AG04450 (cell line): ENCODE measurements around the gene IL18. TPM values are rescaled to one million over a fixed set of nuclear protein-coding genes. Genes with fewer than 3 reads are reported as not detected.
"Not testable (repeated sequence)": the region's sequence is repeated elsewhere in the genome, so short reads cannot be mapped to it uniquely, and the experiment has no call there.

Experiments used
- CTCF ChIA-PET: fragments of 300-600, 350-600 bp; formaldehyde crosslinking; extraction: SDS; loops from one replicate; lab custom pipeline; 2022; ENCODE audit warnings: antibody characterized with exemption, inconsistent platforms; lab: Charles Lee
- POLR2A ChIA-PET: fragments of 350-600 bp; formaldehyde crosslinking; extraction: SDS; loops from one replicate; lab custom pipeline; 2021; ENCODE audit warnings: antibody characterized with exemption, inconsistent platforms; lab: Yijun Ruan, JAX
- DNase-seq: peaks from one replicate; pipeline ENCODE4 v3.0.0-alpha.2; 2011; ENCODE audit warnings: low read depth, low spot score
- H3K27ac ChIP-seq: one replicate; pipeline ENCODE4 v1.5.1; 2012; ENCODE audit warnings: low read depth, low read length, control low read depth
- H3K27me3 ChIP-seq: one replicate; pipeline ENCODE4 v1.6.0; 2012; ENCODE audit warnings: low read length; ENCODE audit not compliant: control insufficient read depth, insufficient read depth
- H3K4me3 ChIP-seq: 2 replicates; pipeline ENCODE4 v1.5.1; 2011; ENCODE audit warnings: mild to moderate bottlenecking, low read depth, low read length, control low read depth
- H3K9me3 ChIP-seq: 2 replicates; pipeline ENCODE4 v1.5.1; 2012; ENCODE audit warnings: low read length; ENCODE audit not compliant: control insufficient read depth, insufficient read depth
- polyA plus RNA-seq: library from polyadenylated mRNA; depleted of rRNA; stranded (reverse); fragments of >200 nt; gene quantifications from 2 replicates; pipeline ENCODE4 v1.2.3, GENCODE V29; 2011; rRNA removed
- small RNA-seq: library from RNA; depleted of rRNA; stranded (forward); fragments of <200 nt; gene quantifications from one replicate; pipeline ENCODE3, GENCODE V24; 2012; ENCODE audit warnings: low read depth; ENCODE audit not compliant: insufficient read length
- TF ChIP-seq, protein P1 (sequence below): IDR thresholded peaks from 2 replicates; pipeline ENCODE4 v1.5.1; 2011; ENCODE audit warnings: low read depth, low read length, control low read depth, inconsistent platforms

The IL18 gene
- polyA plus RNA-seq, 1 experiment: 0.46 TPM

DNA sequence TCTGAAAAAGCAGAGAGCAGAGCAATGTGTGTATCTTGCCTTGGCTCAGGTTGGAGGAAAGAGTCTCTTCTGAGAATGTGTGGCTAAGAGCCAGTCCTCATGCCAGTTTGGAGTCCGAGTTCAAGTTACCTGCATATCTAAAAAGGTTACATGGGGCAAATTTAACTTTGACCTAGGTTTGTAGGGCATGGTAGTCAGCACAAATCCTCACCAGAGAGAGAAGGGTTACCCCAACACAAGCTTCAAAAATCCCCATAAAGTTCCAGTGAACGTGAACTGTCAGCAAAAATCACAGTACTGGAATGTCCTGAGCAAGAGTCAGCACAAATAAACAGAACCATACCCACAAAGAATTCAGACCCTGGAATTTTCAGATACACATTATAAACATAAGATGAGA lies 63.4 kb downstream of the IL18 start:
- Histone ChIP-seq H3K27me3 (no peaks in the 10 kb centered on the region), H3K4me3 (no peak overlapping the region), H3K9me3 (no peaks in the 10 kb centered on the region), H3K27ac (peak overlapping the region; percentile 78)
- ChIA-PET CTCF (interaction anchor here (0.5 to 6.1 kb wide), 4 partner anchors 12 to 181 kb away, joined by 3 to 67 read pairs (median 4); no protein-coding TSS in a partner anchor), POLR2A (interaction anchor here (1.7 kb wide), 1 partner anchor 57 kb away, joined by 11 read pairs; no protein-coding TSS in a partner anchor)
- peak; percentile 45 for DNase-seq
- TF ChIP-seq, protein P1, sequence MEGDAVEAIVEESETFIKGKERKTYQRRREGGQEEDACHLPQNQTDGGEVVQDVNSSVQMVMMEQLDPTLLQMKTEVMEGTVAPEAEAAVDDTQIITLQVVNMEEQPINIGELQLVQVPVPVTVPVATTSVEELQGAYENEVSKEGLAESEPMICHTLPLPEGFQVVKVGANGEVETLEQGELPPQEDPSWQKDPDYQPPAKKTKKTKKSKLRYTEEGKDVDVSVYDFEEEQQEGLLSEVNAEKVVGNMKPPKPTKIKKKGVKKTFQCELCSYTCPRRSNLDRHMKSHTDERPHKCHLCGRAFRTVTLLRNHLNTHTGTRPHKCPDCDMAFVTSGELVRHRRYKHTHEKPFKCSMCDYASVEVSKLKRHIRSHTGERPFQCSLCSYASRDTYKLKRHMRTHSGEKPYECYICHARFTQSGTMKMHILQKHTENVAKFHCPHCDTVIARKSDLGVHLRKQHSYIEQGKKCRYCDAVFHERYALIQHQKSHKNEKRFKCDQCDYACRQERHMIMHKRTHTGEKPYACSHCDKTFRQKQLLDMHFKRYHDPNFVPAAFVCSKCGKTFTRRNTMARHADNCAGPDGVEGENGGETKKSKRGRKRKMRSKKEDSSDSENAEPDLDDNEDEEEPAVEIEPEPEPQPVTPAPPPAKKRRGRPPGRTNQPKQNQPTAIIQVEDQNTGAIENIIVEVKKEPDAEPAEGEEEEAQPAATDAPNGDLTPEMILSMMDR: no peak

- H3K27ac ChIP-seq: no peak overlapping the region
- ChIA-PET CTCF (interaction anchor here (1.5 to 6.1 kb wide), 3 partner anchors 15 to 183 kb away, joined by 4 to 67 read pairs (median 6); no protein-coding TSS in a partner anchor), POLR2A (no interaction called here)
- DNase-seq: no peak
- H3K4me3 ChIP-seq: no peak overlapping the region
- H3K9me3 ChIP-seq: no peaks in the 10 kb centered on the region
- H3K27me3 ChIP-seq: no peaks in the 10 kb centered on the region
- TF ChIP-seq, protein P1: no peak
Observed at GRCh38 chr11:112097734-112098528, 66.0 kb downstream of the IL18 start.

GRCh38 chr11:112096194-112096593 lies 67.7 kb downstream of the IL18 start:
- DNase-seq: no peak
- TF ChIP-seq, protein P1: no peak
- Histone ChIP-seq H3K27ac (peak overlapping the region; percentile 61), H3K27me3 (no peaks in the 10 kb centered on the region), H3K9me3 (no peaks in the 10 kb centered on the region), H3K4me3 (no peak overlapping the region)
- POLR2A ChIA-PET: interaction anchor here (0.5 to 1.6 kb wide), 2 partner anchors 10 to 39 kb away, joined by 5 to 8 read pairs; partner anchors contain the start of genes SDHD and TIMM8B
- CTCF ChIA-PET: interaction anchor here (1.0 to 1.5 kb wide), 5 partner anchors 16 to 1194 kb away, joined by 3 to 6 read pairs (median 4); partner anchors contain the start of gene BCO2

DNA sequence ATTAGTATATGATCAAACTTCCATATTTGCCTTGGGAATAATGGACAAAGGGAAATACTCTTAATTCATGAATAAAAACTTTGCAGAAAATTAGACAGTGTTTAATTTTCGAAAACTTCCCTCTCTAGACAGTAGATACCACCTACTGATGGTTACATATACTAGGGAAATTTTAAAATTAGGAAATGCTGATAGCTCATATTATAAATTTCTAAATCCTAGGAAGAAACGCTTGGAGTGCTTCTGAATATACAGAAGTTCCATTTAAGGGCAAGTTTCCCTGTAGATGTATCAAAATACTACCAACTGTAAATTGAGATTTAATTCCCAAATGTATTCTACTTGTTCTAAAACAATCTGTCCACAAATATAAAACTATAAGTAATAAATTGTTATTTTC lies 68.6 kb downstream of the IL18 start:
- POLR2A ChIA-PET, H3K27me3 ChIP-seq, H3K4me3 ChIP-seq, H3K9me3 ChIP-seq, DNase-seq, H3K27ac ChIP-seq: not testable (repeated sequence)
- CTCF ChIA-PET: interaction anchor here (0.8 kb wide), 1 partner anchor 186 kb away, joined by 4 read pairs; no protein-coding TSS in a partner anchor

Small RNA genes lying within 50 kb of the gene (small RNA-seq; reads per million reads assigned to genes)
- gene MRPS36P4: not detected

Other genes with a start within 250 kb of the IL18 start
- gene C11orf52, start 245.2 kb downstream of the IL18 start, polyA plus RNA-seq: 0.38 and 0.61 TPM in 2 replicates
- gene DIXDC1, start 226.8 kb downstream of the IL18 start, polyA plus RNA-seq: 10.5 and 11.5 TPM in 2 replicates
- gene DLAT, start 138.7 kb downstream of the IL18 start, polyA plus RNA-seq: 26.6 and 34.8 TPM in 2 replicates
- 1.5 TPM in 2 replicates for gene PIH1D2, start 90.1 kb downstream of the IL18 start, polyA plus RNA-seq
- gene NKAPD1, start 89.8 kb downstream of the IL18 start, polyA plus RNA-seq: 18.2 and 23.2 TPM in 2 replicates
- gene TIMM8B, start 77.3 kb downstream of the IL18 start, polyA plus RNA-seq: 106 and 143 TPM in 2 replicates
- gene SDHD, start 77.2 kb downstream of the IL18 start, polyA plus RNA-seq: 122 and 154 TPM in 2 replicates
- 0.19 TPM in 1 of 2 replicates, not detected in the other for gene TEX12, start 3.3 kb upstream of the IL18 start, polyA plus RNA-seq
- 0.94 and 1.3 TPM in 2 replicates for gene BCO2, start 11.4 kb upstream of the IL18 start, polyA plus RNA-seq
- 40.5 and 55.9 TPM in 2 replicates for gene PTS, start 62.3 kb upstream of the IL18 start, polyA plus RNA-seq
- not detected in 2 replicates for gene PLET1, start 96.8 kb upstream of the IL18 start, polyA plus RNA-seq